NCI-H187 treated with DMSO at 0.1 percent for 48 hours (cell line): ENCODE data around the gene TSPAN8.
A peak's percentile ranks its signal among the peaks of the same experiment; 100 is the strongest.
"Not testable (repeated sequence)": the region's sequence is repeated elsewhere in the genome, so short reads cannot be mapped to it uniquely, and the experiment has no call there.

Source experiments
- DNase-seq: peaks from one replicate; lab custom pipeline; 2025; lab: John Stamatoyannopoulos, UW

Gene TSPAN8

GRCh38 chr12:71157601-71158233 is at the start of gene TSPAN8:
TSS of gene TSPAN8 (minus strand) at chr12:71157999. CDS start at chr12:71157678, 321 bp downstream.
- peak; percentile 28 for DNase-seq

- no peak for DNase-seq
Observed at GRCh38 chr12:71201136-71201679, 43.4 kb upstream of the TSPAN8 start.

- no peak for DNase-seq
Observed at GRCh38 chr12:71200706-71201105, 42.9 kb upstream of the TSPAN8 start.

GRCh38 chr12:71197460-71197859 is 39.7 kb upstream of the TSPAN8 start:
- DNase-seq, result no peak

GRCh38 chr12:71195338-71195896 is 37.6 kb upstream of the TSPAN8 start:
- DNase-seq, result no peak

- no peak for DNase-seq
Observed at GRCh38 chr12:71194657-71195056, 36.9 kb upstream of the TSPAN8 start.

- DNase-seq, result no peak
Observed at GRCh38 chr12:71193041-71193440, 35.2 kb upstream of the TSPAN8 start.

- DNase-seq, result no peak
Observed at GRCh38 chr12:71191509-71192196, 33.9 kb upstream of the TSPAN8 start.

- DNase-seq, result no peak
Observed at GRCh38 chr12:71190822-71191221, 33.0 kb upstream of the TSPAN8 start.

GRCh38 chr12:71187379-71187778 is 29.6 kb upstream of the TSPAN8 start:
- no peak for DNase-seq

- DNase-seq, result no peak
Observed at GRCh38 chr12:71186571-71187288, 28.9 kb upstream of the TSPAN8 start.

- no peak for DNase-seq
Observed at GRCh38 chr12:71183846-71184245, 26.0 kb upstream of the TSPAN8 start.

- no peak for DNase-seq
Observed at GRCh38 chr12:71183018-71183417, 25.2 kb upstream of the TSPAN8 start.

GRCh38 chr12:71178162-71178561 is 20.4 kb upstream of the TSPAN8 start:
- no peak for DNase-seq

GRCh38 chr12:71174825-71175224 is 17.0 kb upstream of the TSPAN8 start:
- no peak for DNase-seq

- DNase-seq, result no peak
Observed at GRCh38 chr12:71174146-71174545, 16.3 kb upstream of the TSPAN8 start.

- DNase-seq, result no peak
Observed at GRCh38 chr12:71170456-71170855, 12.7 kb upstream of the TSPAN8 start.

GRCh38 chr12:71169286-71169685 is 11.5 kb upstream of the TSPAN8 start:
- DNase-seq, result no peak

- DNase-seq, result no peak
Observed at GRCh38 chr12:71166862-71167496, 9.2 kb upstream of the TSPAN8 start.

- DNase-seq, result no peak
Observed at GRCh38 chr12:71166280-71166679, 8.5 kb upstream of the TSPAN8 start.

GRCh38 chr12:71165780-71166179 is 8.0 kb upstream of the TSPAN8 start:
- DNase-seq, result not testable (repeated sequence)
